Left ventricle myocardium inferior (tissue), 1 donor: ENCODE measurements around the gene AHSG. TPM values are rescaled to one million over a fixed set of nuclear protein-coding genes. Genes with fewer than 3 reads are reported as not detected.

Source experiments
- DNase-seq: peaks from one replicate; pipeline ENCODE4 v3.0.0-alpha.2; 2020
- H3K27ac ChIP-seq: fragments of 200-600 bp; replicated peaks from 2 replicates; pipeline ENCODE4 v1.8.0; 2021
- H3K27me3 ChIP-seq: fragments of 200-600 bp; 2 replicates; pipeline ENCODE4 v1.8.0; 2021; ENCODE audit warnings: low read depth
- H3K36me3 ChIP-seq: fragments of 200-600 bp; 2 replicates; pipeline ENCODE4 v1.8.0; 2021
- H3K4me1 ChIP-seq: fragments of 200-600 bp; 2 replicates; pipeline ENCODE4 v1.8.0; 2021
- H3K4me3 ChIP-seq: fragments of 200-600 bp; 2 replicates; pipeline ENCODE4 v1.8.0; 2021; ENCODE audit warnings: mild to moderate bottlenecking, moderate library complexity
- H3K9me3 ChIP-seq: fragments of 200-600 bp; replicated peaks from 2 replicates; pipeline ENCODE4 v1.8.0; 2021
- CTCF ChIP-seq: fragments of 200-600 bp; IDR thresholded peaks from 2 replicates; pipeline ENCODE4 v1.8.0; 2021; ENCODE audit warnings: antibody characterized with exemption, mild to moderate bottlenecking, borderline replicate concordance
- intact Hi-C: fragments of 100-400 bp; cut with micrococcal nuclease; formaldehyde crosslinking; loops from one replicate; pipeline ENCODE4 v1.11.0; 2022
- total RNA-seq: library from RNA; stranded (reverse); fragmentation: NEBNext Ultra II Directional; extraction: Animal tissue kit (Norgen Biotek cat#: 25700); gene quantifications from one replicate; pipeline ENCODE4 v1.2.1, GENCODE V29; 2021
- donor health status: DM: no; HTN: yes; CAD: no; lungs with severe emphysema.

AHSG gene
- total RNA-seq, 1 donor from 2014 or later, result not detected

- Histone ChIP-seq H3K4me3 (no peak overlapping the region), H3K36me3 (no peaks in the 10 kb centered on the region), H3K27me3 (peaks cover 16% of the 10 kb centered on the region), H3K9me3 (no peaks in the 10 kb centered on the region), H3K4me1 (no peaks in the 10 kb centered on the region), H3K27ac (no peak overlapping the region)
- intact Hi-C loops, result no loop called here
- TF ChIP-seq CTCF, result no peak
- no peak for DNase-seq
These were observed 34.0 kb downstream of the AHSG start for GRCh38 chr3:186646841-186647240.

- no peak overlapping the region for H3K27ac ChIP-seq
- no peak for TF ChIP-seq CTCF
- no peaks in the 10 kb centered on the region for H3K36me3 ChIP-seq
- peaks cover 6% of the 10 kb centered on the region for H3K27me3 ChIP-seq
- H3K4me1 ChIP-seq, result no peaks in the 10 kb centered on the region
- no peak for DNase-seq
- H3K9me3 ChIP-seq, result no peaks in the 10 kb centered on the region
- H3K4me3 ChIP-seq, result no peak overlapping the region
- intact Hi-C loops, result no loop called here
These were observed 36.0 kb downstream of the AHSG start for GRCh38 chr3:186648851-186649250.

GRCh38 chr3:186651678-186652215 lies 38.9 kb downstream of the AHSG start:
- H3K27me3 ChIP-seq, result peaks cover 6% of the 10 kb centered on the region
- H3K4me3 ChIP-seq, result no peak overlapping the region
- H3K36me3 ChIP-seq, result no peaks in the 10 kb centered on the region
- no peak for TF ChIP-seq CTCF
- intact Hi-C loops, result no loop called here
- no peaks in the 10 kb centered on the region for H3K9me3 ChIP-seq
- no peak for DNase-seq
- H3K27ac ChIP-seq, result no peak overlapping the region
- no peaks in the 10 kb centered on the region for H3K4me1 ChIP-seq

- no peaks in the 10 kb centered on the region for H3K9me3 ChIP-seq
- intact Hi-C loops, result no loop called here
- DNase-seq, result no peak
- H3K27me3 ChIP-seq, result peaks cover 6% of the 10 kb centered on the region
- H3K27ac ChIP-seq, result no peak overlapping the region
- H3K36me3 ChIP-seq, result no peaks in the 10 kb centered on the region
- no peak for TF ChIP-seq CTCF
- H3K4me1 ChIP-seq, result no peaks in the 10 kb centered on the region
- H3K4me3 ChIP-seq, result no peak overlapping the region
These were observed 40.3 kb downstream of the AHSG start for GRCh38 chr3:186653080-186653707.

- Histone ChIP-seq H3K4me3 (no peak overlapping the region), H3K9me3 (no peaks in the 10 kb centered on the region), H3K4me1 (no peaks in the 10 kb centered on the region), H3K27ac (no peak overlapping the region), H3K27me3 (peaks cover 6% of the 10 kb centered on the region), H3K36me3 (no peaks in the 10 kb centered on the region)
- DNase-seq, result no peak
- no peak for TF ChIP-seq CTCF
- intact Hi-C loops, result no loop called here
These were observed 41.1 kb downstream of the AHSG start for GRCh38 chr3:186653984-186654383.
